ENCODE data around the gene TIMM10B. TPM values are rescaled to one million over a fixed set of nuclear protein-coding genes. Genes with fewer than 3 reads are reported as not detected.

TIMM10B gene
- total and polyA plus RNA-seq, 2 donors, result 18.5 to 18.7 TPM

- H3K27me3 ChIP-seq (ENCODE audit: control insufficient read depth in 2 of 2, insufficient read depth in 1 of 2, low read length in 1 of 2), result no peaks in the 10 kb centered on the region
Observed at GRCh38 chr11:6488342-6488741, 7.0 kb downstream of the TIMM10B start.

GRCh38 chr11:6488821-6489220 lies 7.5 kb downstream of the TIMM10B start:
- WGBS, result 98% methylated on average over 3 of the region's 3 CpGs
- no peaks in the 10 kb centered on the region for H3K9me3 ChIP-seq (ENCODE audit: control insufficient read depth in 2 of 2, insufficient read depth in 1 of 2, low read length in 1 of 2)
- no peaks in the 10 kb centered on the region for H3K27me3 ChIP-seq (ENCODE audit: control insufficient read depth in 2 of 2, insufficient read depth in 1 of 2, low read length in 1 of 2)
- no peak overlapping the region for H3K27ac ChIP-seq (ENCODE audit: low read depth in 1 of 2, low read length in 1 of 2)
- no peaks in the 10 kb centered on the region for H3K4me1 ChIP-seq (ENCODE audit: control insufficient read depth in 2 of 2, insufficient read depth in 2 of 2, low read length in 2 of 2)
- peaks cover 14 to 38% of the 10 kb centered on the region in 2 donors for H3K36me3 ChIP-seq (ENCODE audit: control insufficient read depth in 2 of 2, insufficient read depth in 2 of 2, low read length in 1 of 2)
- no peak for DNase-seq (ENCODE audit: low read depth in 6 of 9, low spot score in 9 of 9)
- no peak overlapping the region for H3K4me3 ChIP-seq (ENCODE audit: low read length in 2 of 2)

More at GRCh38 chr11:6488342-6488741, 7.0 kb downstream of the TIMM10B start:
- 97% methylated on average over 6 of the region's 6 CpGs for WGBS
- H3K9me3 ChIP-seq (ENCODE audit: control insufficient read depth in 2 of 2, insufficient read depth in 1 of 2, low read length in 1 of 2), result no peaks in the 10 kb centered on the region
- H3K4me1 ChIP-seq (ENCODE audit: control insufficient read depth in 2 of 2, insufficient read depth in 2 of 2, low read length in 2 of 2), result no peaks in the 10 kb centered on the region
- no peak for DNase-seq (ENCODE audit: low read depth in 6 of 9, low spot score in 9 of 9)
- H3K36me3 ChIP-seq (ENCODE audit: control insufficient read depth in 2 of 2, insufficient read depth in 2 of 2, low read length in 1 of 2), result peaks cover 14 to 42% of the 10 kb centered on the region in 2 donors
- H3K4me3 ChIP-seq (ENCODE audit: low read length in 2 of 2), result no peak overlapping the region
- H3K27ac ChIP-seq (ENCODE audit: low read depth in 1 of 2, low read length in 1 of 2), result no peak overlapping the region

- Histone ChIP-seq H3K4me3 (ENCODE audit: low read length in 2 of 2) (no peak overlapping the region), H3K36me3 (ENCODE audit: control insufficient read depth in 2 of 2, insufficient read depth in 2 of 2, low read length in 1 of 2) (peaks cover 14 to 37% of the 10 kb centered on the region in 2 donors), H3K27me3 (ENCODE audit: control insufficient read depth in 2 of 2, insufficient read depth in 1 of 2, low read length in 1 of 2) (no peaks in the 10 kb centered on the region), H3K4me1 (ENCODE audit: control insufficient read depth in 2 of 2, insufficient read depth in 2 of 2, low read length in 2 of 2) (no peaks in the 10 kb centered on the region), H3K9me3 (ENCODE audit: control insufficient read depth in 2 of 2, insufficient read depth in 1 of 2, low read length in 1 of 2) (no peaks in the 10 kb centered on the region), H3K27ac (ENCODE audit: low read depth in 1 of 2, low read length in 1 of 2) (no peak overlapping the region)
- DNase-seq (ENCODE audit: low read depth in 6 of 9, low spot score in 9 of 9), result no peak
- 98% methylated on average over 4 of the region's 4 CpGs for WGBS
Observed at GRCh38 chr11:6489306-6489705, 8.0 kb downstream of the TIMM10B start.

GRCh38 chr11:6497069-6497839 lies 16.0 kb downstream of the TIMM10B start, which contains the start of gene DNHD1:
Gene DNHD1 (plus strand): TSS chr11:6497280. CDS start chr11:6498216, 936 bp downstream.
- 94% methylated on average over 33 of the region's 33 CpGs for WGBS
- no peak within 1 kb of the TSS for H3K4me3 ChIP-seq (ENCODE audit: low read length in 2 of 2)
- H3K9me3 ChIP-seq (ENCODE audit: control insufficient read depth in 2 of 2, insufficient read depth in 1 of 2, low read length in 1 of 2), result no peaks in the 10 kb centered on the region
- no peak for DNase-seq (ENCODE audit: low read depth in 6 of 9, low spot score in 9 of 9)
- H3K27ac ChIP-seq (ENCODE audit: low read depth in 1 of 2, low read length in 1 of 2), result no peak within 1 kb of the TSS
- H3K27me3 ChIP-seq (ENCODE audit: control insufficient read depth in 2 of 2, insufficient read depth in 1 of 2, low read length in 1 of 2), result no peaks in the 10 kb centered on the region
- no peaks in the 10 kb centered on the region for H3K4me1 ChIP-seq (ENCODE audit: control insufficient read depth in 2 of 2, insufficient read depth in 2 of 2, low read length in 2 of 2)
- H3K36me3 ChIP-seq (ENCODE audit: control insufficient read depth in 2 of 2, insufficient read depth in 2 of 2, low read length in 1 of 2), result peaks cover 9 to 10% of the 10 kb centered on the region in 2 donors

- H3K27ac ChIP-seq (ENCODE audit: low read depth in 1 of 2, low read length in 1 of 2), result no peak overlapping the region
- WGBS, result 91% methylated on average over 7 of the region's 7 CpGs
Observed at GRCh38 chr11:6498121-6498520, 16.8 kb downstream of the TIMM10B start.

GRCh38 chr11:6498544-6498943 lies 17.2 kb downstream of the TIMM10B start:
- 97% methylated on average over 5 of the region's 5 CpGs for whole genome bisulfite sequencing
- no peak overlapping the region for H3K4me3 ChIP-seq (ENCODE audit: low read length in 2 of 2)
- H3K36me3 ChIP-seq (ENCODE audit: control insufficient read depth in 2 of 2, insufficient read depth in 2 of 2, low read length in 1 of 2), result peaks cover 7 to 14% of the 10 kb centered on the region in 2 donors

More at GRCh38 chr11:6498121-6498520, 16.8 kb downstream of the TIMM10B start:
- Histone ChIP-seq H3K36me3 (ENCODE audit: control insufficient read depth in 2 of 2, insufficient read depth in 2 of 2, low read length in 1 of 2) (peaks cover 7 to 12% of the 10 kb centered on the region in 2 donors), H3K9me3 (ENCODE audit: control insufficient read depth in 2 of 2, insufficient read depth in 1 of 2, low read length in 1 of 2) (no peaks in the 10 kb centered on the region), H3K4me1 (ENCODE audit: control insufficient read depth in 2 of 2, insufficient read depth in 2 of 2, low read length in 2 of 2) (no peaks in the 10 kb centered on the region), H3K4me3 (ENCODE audit: low read length in 2 of 2) (no peak overlapping the region), H3K27me3 (ENCODE audit: control insufficient read depth in 2 of 2, insufficient read depth in 1 of 2, low read length in 1 of 2) (no peaks in the 10 kb centered on the region)
- no peak for DNase-seq (ENCODE audit: low read depth in 6 of 9, low spot score in 9 of 9)

GRCh38 chr11:6502382-6502781 lies 21.1 kb downstream of the TIMM10B start:
- no peaks in the 10 kb centered on the region for H3K4me1 ChIP-seq (ENCODE audit: control insufficient read depth in 2 of 2, insufficient read depth in 2 of 2, low read length in 2 of 2)
- 97% methylated on average over 3 of the region's 3 CpGs for WGBS
- DNase-seq (ENCODE audit: low read depth in 6 of 9, low spot score in 9 of 9), result no peak
- no peaks in the 10 kb centered on the region for H3K27me3 ChIP-seq (ENCODE audit: control insufficient read depth in 2 of 2, insufficient read depth in 1 of 2, low read length in 1 of 2)
- peaks cover 7 to 12% of the 10 kb centered on the region in 2 donors for H3K36me3 ChIP-seq (ENCODE audit: control insufficient read depth in 2 of 2, insufficient read depth in 2 of 2, low read length in 1 of 2)
- no peak overlapping the region for H3K27ac ChIP-seq (ENCODE audit: low read depth in 1 of 2, low read length in 1 of 2)
- H3K4me3 ChIP-seq (ENCODE audit: low read length in 2 of 2), result no peak overlapping the region
- no peaks in the 10 kb centered on the region for H3K9me3 ChIP-seq (ENCODE audit: control insufficient read depth in 2 of 2, insufficient read depth in 1 of 2, low read length in 1 of 2)

More at GRCh38 chr11:6498544-6498943, 17.2 kb downstream of the TIMM10B start:
- H3K27me3 ChIP-seq (ENCODE audit: control insufficient read depth in 2 of 2, insufficient read depth in 1 of 2, low read length in 1 of 2), result no peaks in the 10 kb centered on the region
- no peak for DNase-seq (ENCODE audit: low read depth in 6 of 9, low spot score in 9 of 9)
- H3K4me1 ChIP-seq (ENCODE audit: control insufficient read depth in 2 of 2, insufficient read depth in 2 of 2, low read length in 2 of 2), result no peaks in the 10 kb centered on the region
- no peaks in the 10 kb centered on the region for H3K9me3 ChIP-seq (ENCODE audit: control insufficient read depth in 2 of 2, insufficient read depth in 1 of 2, low read length in 1 of 2)
- no peak overlapping the region for H3K27ac ChIP-seq (ENCODE audit: low read depth in 1 of 2, low read length in 1 of 2)

GRCh38 chr11:6504166-6504565 lies 22.9 kb downstream of the TIMM10B start:
- H3K27ac ChIP-seq (ENCODE audit: low read depth in 1 of 2, low read length in 1 of 2), result no peak overlapping the region
- H3K9me3 ChIP-seq (ENCODE audit: control insufficient read depth in 2 of 2, insufficient read depth in 1 of 2, low read length in 1 of 2), result no peaks in the 10 kb centered on the region
- no peaks in the 10 kb centered on the region for H3K27me3 ChIP-seq (ENCODE audit: control insufficient read depth in 2 of 2, insufficient read depth in 1 of 2, low read length in 1 of 2)
- no peak for DNase-seq (ENCODE audit: low read depth in 6 of 9, low spot score in 9 of 9)
- H3K4me1 ChIP-seq (ENCODE audit: control insufficient read depth in 2 of 2, insufficient read depth in 2 of 2, low read length in 2 of 2), result no peaks in the 10 kb centered on the region
- H3K4me3 ChIP-seq (ENCODE audit: low read length in 2 of 2), result no peak overlapping the region
- H3K36me3 ChIP-seq (ENCODE audit: control insufficient read depth in 2 of 2, insufficient read depth in 2 of 2, low read length in 1 of 2), result peaks cover 0 to 7% of the 10 kb centered on the region in 2 donors
- WGBS, result 98% methylated on average over 3 of the region's 3 CpGs

- Histone ChIP-seq H3K27me3 (ENCODE audit: control insufficient read depth in 2 of 2, insufficient read depth in 1 of 2, low read length in 1 of 2) (no peaks in the 10 kb centered on the region), H3K36me3 (ENCODE audit: control insufficient read depth in 2 of 2, insufficient read depth in 2 of 2, low read length in 1 of 2) (peaks cover 5 to 7% of the 10 kb centered on the region in 2 donors), H3K4me3 (ENCODE audit: low read length in 2 of 2) (no peak overlapping the region), H3K4me1 (ENCODE audit: control insufficient read depth in 2 of 2, insufficient read depth in 2 of 2, low read length in 2 of 2) (no peaks in the 10 kb centered on the region), H3K27ac (ENCODE audit: low read depth in 1 of 2, low read length in 1 of 2) (no peak overlapping the region), H3K9me3 (ENCODE audit: control insufficient read depth in 2 of 2, insufficient read depth in 1 of 2, low read length in 1 of 2) (no peaks in the 10 kb centered on the region)
- DNase-seq (ENCODE audit: low read depth in 6 of 9, low spot score in 9 of 9), result peak in 6 of 9 donors; percentile 2 to 47 (median 25)
- WGBS, result 71% methylated on average over 2 of the region's 2 CpGs
Observed at GRCh38 chr11:6505577-6506240, 24.4 kb downstream of the TIMM10B start.

Data from thymus (tissue), 11 donors.